ENCODE results near the gene NMT1. TPM values are rescaled to one million over a fixed set of nuclear protein-coding genes. Genes with fewer than 3 reads are reported as not detected.

The NMT1 gene
- total and polyA plus RNA-seq, 2 of the 13 experiments (the other 11 are each of a cell fraction or from before 2014, with no cell fraction given) = 75.7 to 142 TPM

DNA sequence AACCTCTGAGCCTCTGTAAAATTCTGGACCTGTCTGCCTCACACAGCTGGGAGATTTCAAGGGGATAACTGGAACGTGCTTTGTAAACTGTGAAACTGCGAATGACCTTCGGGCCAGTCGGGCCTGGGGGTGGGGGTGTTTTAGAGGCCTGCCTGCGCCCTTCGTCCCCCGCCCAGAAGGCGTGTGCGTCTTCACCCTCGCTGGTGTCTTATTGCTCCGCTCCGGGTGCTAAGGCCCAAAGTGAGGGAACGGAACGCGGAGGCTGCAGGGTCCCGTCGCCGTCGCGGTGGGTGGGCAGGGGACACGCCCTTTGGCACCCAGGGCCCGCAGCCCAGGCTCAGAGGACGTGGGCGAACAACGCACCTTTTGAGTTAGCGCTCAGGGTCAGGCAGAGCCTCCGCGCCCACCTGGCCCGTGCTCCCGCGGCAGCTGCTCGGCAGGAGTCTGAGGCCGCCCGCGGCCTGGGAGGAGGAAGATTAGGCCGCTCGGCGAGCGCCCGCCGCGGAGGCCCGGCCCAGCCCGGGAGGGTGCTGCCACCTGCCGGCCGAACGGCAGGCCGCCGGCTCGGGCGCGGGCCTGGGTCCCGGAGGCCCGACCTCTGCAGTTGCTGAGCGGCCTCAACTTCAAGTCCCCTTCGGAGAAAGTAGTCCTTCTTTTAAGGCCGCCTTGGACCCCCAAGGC, 39.4 kb upstream of the NMT1 start (continued):
- TF ChIP-seq, protein P1, sequence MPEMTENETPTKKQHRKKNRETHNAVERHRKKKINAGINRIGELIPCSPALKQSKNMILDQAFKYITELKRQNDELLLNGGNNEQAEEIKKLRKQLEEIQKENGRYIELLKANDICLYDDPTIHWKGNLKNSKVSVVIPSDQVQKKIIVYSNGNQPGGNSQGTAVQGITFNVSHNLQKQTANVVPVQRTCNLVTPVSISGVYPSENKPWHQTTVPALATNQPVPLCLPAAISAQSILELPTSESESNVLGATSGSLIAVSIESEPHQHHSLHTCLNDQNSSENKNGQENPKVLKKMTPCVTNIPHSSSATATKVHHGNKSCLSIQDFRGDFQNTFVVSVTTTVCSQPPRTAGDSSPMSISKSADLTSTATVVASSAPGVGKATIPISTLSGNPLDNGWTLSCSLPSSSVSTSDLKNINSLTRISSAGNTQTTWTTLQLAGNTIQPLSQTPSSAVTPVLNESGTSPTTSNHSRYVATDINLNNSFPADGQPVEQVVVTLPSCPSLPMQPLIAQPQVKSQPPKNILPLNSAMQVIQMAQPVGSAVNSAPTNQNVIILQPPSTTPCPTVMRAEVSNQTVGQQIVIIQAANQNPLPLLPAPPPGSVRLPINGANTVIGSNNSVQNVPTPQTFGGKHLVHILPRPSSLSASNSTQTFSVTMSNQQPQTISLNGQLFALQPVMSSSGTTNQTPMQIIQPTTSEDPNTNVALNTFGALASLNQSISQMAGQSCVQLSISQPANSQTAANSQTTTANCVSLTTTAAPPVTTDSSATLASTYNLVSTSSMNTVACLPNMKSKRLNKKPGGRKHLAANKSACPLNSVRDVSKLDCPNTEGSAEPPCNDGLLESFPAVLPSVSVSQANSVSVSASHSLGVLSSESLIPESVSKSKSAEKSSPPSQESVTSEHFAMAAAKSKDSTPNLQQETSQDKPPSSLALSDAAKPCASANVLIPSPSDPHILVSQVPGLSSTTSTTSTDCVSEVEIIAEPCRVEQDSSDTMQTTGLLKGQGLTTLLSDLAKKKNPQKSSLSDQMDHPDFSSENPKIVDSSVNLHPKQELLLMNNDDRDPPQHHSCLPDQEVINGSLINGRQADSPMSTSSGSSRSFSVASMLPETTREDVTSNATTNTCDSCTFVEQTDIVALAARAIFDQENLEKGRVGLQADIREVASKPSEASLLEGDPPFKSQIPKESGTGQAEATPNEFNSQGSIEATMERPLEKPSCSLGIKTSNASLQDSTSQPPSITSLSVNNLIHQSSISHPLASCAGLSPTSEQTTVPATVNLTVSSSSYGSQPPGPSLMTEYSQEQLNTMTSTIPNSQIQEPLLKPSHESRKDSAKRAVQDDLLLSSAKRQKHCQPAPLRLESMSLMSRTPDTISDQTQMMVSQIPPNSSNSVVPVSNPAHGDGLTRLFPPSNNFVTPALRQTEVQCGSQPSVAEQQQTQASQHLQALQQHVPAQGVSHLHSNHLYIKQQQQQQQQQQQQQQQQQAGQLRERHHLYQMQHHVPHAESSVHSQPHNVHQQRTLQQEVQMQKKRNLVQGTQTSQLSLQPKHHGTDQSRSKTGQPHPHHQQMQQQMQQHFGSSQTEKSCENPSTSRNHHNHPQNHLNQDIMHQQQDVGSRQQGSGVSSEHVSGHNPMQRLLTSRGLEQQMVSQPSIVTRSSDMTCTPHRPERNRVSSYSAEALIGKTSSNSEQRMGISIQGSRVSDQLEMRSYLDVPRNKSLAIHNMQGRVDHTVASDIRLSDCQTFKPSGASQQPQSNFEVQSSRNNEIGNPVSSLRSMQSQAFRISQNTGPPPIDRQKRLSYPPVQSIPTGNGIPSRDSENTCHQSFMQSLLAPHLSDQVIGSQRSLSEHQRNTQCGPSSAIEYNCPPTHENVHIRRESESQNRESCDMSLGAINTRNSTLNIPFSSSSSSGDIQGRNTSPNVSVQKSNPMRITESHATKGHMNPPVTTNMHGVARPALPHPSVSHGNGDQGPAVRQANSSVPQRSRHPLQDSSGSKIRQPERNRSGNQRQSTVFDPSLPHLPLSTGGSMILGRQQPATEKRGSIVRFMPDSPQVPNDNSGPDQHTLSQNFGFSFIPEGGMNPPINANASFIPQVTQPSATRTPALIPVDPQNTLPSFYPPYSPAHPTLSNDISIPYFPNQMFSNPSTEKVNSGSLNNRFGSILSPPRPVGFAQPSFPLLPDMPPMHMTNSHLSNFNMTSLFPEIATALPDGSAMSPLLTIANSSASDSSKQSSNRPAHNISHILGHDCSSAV (CRISPR knock-in tag; IDR thresholded peaks at IDR 0.05; ENCODE audit: borderline replicate concordance) = 0 out of 2 replicates have a peak, but pooled peaks have one; percentile 73
- TF ChIP-seq REPIN1 (CRISPR knock-in tag; IDR thresholded peaks at IDR 0.05; ENCODE audit: borderline replicate concordance, low read depth) = peak; percentile 84
- TF ChIP-seq ZNF251 (CRISPR knock-in tag; IDR thresholded peaks at IDR 0.05) = peak; percentile 94
- TF ChIP-seq ZNF205 (CRISPR knock-in tag; IDR thresholded peaks at IDR 0.05) = peak; percentile 72; the same call in 1 of the 2 replicates
- no peak for TF ChIP-seq RBAK (CRISPR knock-in tag; IDR thresholded peaks at IDR 0.05)
- no peak for TF ChIP-seq ZNF10 (CRISPR knock-in tag; IDR thresholded peaks at IDR 0.05; ENCODE audit: borderline replicate concordance, low read depth)
- no peak for TF ChIP-seq CCAR2 (optimal IDR thresholded peaks at IDR 0.05; ENCODE audit: low read depth, low read length)
- TF ChIP-seq RBM39 (IDR thresholded peaks at IDR 0.05; ENCODE audit: low read depth, low read length, poor library complexity, severe bottlenecking) = peak; percentile 68
- no peak; the same call in 1 of the 2 replicates for TF ChIP-seq EED (CRISPR knock-in tag; IDR thresholded peaks at IDR 0.05)
- peak; percentile 74; the same call in 1 of the 2 replicates for TF ChIP-seq JUND (CRISPR knock-in tag; IDR thresholded peaks at IDR 0.05)
- TF ChIP-seq SKI (IDR thresholded peaks at IDR 0.05; ENCODE audit: partially characterized antibody) = no peak
- TF ChIP-seq, protein P2, sequence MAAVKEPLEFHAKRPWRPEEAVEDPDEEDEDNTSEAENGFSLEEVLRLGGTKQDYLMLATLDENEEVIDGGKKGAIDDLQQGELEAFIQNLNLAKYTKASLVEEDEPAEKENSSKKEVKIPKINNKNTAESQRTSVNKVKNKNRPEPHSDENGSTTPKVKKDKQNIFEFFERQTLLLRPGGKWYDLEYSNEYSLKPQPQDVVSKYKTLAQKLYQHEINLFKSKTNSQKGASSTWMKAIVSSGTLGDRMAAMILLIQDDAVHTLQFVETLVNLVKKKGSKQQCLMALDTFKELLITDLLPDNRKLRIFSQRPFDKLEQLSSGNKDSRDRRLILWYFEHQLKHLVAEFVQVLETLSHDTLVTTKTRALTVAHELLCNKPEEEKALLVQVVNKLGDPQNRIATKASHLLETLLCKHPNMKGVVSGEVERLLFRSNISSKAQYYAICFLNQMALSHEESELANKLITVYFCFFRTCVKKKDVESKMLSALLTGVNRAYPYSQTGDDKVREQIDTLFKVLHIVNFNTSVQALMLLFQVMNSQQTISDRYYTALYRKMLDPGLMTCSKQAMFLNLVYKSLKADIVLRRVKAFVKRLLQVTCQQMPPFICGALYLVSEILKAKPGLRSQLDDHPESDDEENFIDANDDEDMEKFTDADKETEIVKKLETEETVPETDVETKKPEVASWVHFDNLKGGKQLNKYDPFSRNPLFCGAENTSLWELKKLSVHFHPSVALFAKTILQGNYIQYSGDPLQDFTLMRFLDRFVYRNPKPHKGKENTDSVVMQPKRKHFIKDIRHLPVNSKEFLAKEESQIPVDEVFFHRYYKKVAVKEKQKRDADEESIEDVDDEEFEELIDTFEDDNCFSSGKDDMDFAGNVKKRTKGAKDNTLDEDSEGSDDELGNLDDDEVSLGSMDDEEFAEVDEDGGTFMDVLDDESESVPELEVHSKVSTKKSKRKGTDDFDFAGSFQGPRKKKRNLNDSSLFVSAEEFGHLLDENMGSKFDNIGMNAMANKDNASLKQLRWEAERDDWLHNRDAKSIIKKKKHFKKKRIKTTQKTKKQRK (IDR thresholded peaks at IDR 0.05; ENCODE audit: low read length) = no peak
- TF ChIP-seq ZNF296 (CRISPR knock-in tag; conservative IDR thresholded peaks at IDR 0.05) = peak; percentile 83
- no peak for TF ChIP-seq ZNF670 (CRISPR knock-in tag; IDR thresholded peaks at IDR 0.05; ENCODE audit: borderline replicate concordance)
- no peak for TF ChIP-seq DR1 (CRISPR knock-in tag; IDR thresholded peaks at IDR 0.05)
- TF ChIP-seq PHF8 (CRISPR knock-in tag; IDR thresholded peaks at IDR 0.05) = peak; percentile 92
- no peak for TF ChIP-seq ADNP (CRISPR knock-in tag; IDR thresholded peaks at IDR 0.05)
- no peak for TF ChIP-seq GATA4 (IDR thresholded peaks at IDR 0.05; ENCODE audit: borderline replicate concordance, low read depth)
- TF ChIP-seq SMAD3 (CRISPR knock-in tag; IDR thresholded peaks at IDR 0.05) = no peak

Measured in HepG2 (cell line).